ENCODE data around the gene GOLIM4. TPM values are rescaled to one million over a fixed set of nuclear protein-coding genes. Genes with fewer than 3 reads are reported as not detected.

The GOLIM4 gene
- total RNA-seq, 2 experiments from 2014 or later = 1.6 to 1.7 TPM

DNA sequence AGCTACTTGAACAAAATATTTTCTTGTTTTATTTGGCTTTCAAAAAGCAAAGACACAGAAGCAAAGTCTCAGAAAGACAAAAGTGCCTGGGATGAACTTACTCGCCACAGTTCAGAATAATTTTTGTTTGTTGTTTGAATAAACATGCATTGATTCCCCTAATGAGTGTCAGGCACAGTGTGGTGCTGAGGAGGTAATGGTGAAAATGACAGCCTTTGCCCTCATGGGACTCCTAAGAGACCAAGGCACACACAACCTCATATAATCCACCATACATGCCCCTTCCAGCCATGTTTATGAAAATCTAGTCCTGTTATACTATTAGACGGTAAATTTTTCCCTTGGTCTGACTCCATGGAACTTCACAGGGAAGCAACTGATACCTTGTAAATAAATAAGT lies 2.5 kb downstream of the GOLIM4 start:
- CTCF ChIA-PET = no interaction called here
- no peak overlapping the region for H3K27ac Mint-ChIP-seq
- H3K4me1 Mint-ChIP-seq = peaks cover 19% of the 10 kb centered on the region
- peaks cover 44% of the 10 kb centered on the region for H3K27me3 Mint-ChIP-seq
- H3K36me3 Mint-ChIP-seq (ENCODE audit: low read depth) = no peaks in the 10 kb centered on the region
- POLR2A ChIA-PET = no interaction called here
- H3K9me3 Mint-ChIP-seq = no peaks in the 10 kb centered on the region
- DNase-seq = no peak
- H3K4me3 Mint-ChIP-seq = no peak overlapping the region

DNA sequence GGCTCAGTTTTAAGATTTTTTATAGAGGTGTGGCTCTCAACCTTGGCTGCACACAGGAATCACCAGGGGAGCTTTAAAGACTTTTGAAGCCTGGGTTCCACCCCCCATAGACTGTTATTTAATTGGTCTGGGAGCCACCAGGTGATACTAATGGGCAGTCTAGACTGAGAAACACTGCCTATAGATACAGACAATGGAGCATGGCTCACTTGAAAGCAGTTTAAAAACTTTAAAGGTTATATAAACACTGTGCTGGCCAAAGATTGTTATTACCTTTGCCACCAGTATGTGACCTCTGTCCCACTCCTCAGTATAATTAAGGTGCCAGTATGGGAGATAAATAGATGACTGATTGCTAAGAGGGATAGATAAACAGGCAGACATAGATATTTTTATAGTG lies 3.8 kb downstream of the GOLIM4 start:
- ChIA-PET POLR2A (no interaction called here), CTCF (no interaction called here)
- peaks cover 20% of the 10 kb centered on the region for H3K4me1 Mint-ChIP-seq
- H3K36me3 Mint-ChIP-seq (ENCODE audit: low read depth) = no peaks in the 10 kb centered on the region
- H3K27ac Mint-ChIP-seq = no peak overlapping the region
- no peaks in the 10 kb centered on the region for H3K9me3 Mint-ChIP-seq
- H3K4me3 Mint-ChIP-seq = no peak overlapping the region
- no peak for DNase-seq
- H3K27me3 Mint-ChIP-seq = peaks cover 38% of the 10 kb centered on the region

DNA sequence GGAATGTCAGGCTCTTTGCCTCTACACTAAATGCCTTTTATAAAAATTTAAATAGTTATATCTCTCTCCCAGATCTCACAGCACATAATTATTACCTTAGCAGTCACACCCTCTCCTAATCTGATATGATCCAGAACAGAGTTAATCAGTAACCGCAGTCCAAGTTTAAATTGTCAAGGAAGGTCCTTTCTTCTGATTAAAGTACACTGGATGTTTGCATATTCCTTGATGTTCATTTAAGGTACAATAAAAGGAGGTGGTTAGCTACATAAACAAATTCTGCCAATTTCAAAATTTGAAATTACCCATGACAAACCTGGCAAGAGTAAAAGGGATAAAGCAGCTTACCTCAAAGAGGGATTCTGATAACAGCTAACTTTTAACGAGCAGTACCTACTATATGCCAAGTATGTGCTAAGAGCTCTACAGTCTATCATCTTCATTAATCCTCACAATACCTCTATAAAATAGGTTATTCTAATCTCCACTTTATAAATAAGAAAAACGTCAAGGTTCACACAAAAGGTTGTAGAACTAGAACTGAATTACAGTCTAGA lies 4.3 kb downstream of the GOLIM4 start:
- ChIA-PET POLR2A (no interaction called here), CTCF (no interaction called here)
- no peak for DNase-seq
- Mint-ChIP-seq H3K27me3 (peaks cover 33% of the 10 kb centered on the region), H3K4me3 (no peak overlapping the region), H3K9me3 (no peaks in the 10 kb centered on the region), H3K27ac (no peak overlapping the region), H3K36me3 (ENCODE audit: low read depth) (no peaks in the 10 kb centered on the region), H3K4me1 (peaks cover 17% of the 10 kb centered on the region)

DNA sequence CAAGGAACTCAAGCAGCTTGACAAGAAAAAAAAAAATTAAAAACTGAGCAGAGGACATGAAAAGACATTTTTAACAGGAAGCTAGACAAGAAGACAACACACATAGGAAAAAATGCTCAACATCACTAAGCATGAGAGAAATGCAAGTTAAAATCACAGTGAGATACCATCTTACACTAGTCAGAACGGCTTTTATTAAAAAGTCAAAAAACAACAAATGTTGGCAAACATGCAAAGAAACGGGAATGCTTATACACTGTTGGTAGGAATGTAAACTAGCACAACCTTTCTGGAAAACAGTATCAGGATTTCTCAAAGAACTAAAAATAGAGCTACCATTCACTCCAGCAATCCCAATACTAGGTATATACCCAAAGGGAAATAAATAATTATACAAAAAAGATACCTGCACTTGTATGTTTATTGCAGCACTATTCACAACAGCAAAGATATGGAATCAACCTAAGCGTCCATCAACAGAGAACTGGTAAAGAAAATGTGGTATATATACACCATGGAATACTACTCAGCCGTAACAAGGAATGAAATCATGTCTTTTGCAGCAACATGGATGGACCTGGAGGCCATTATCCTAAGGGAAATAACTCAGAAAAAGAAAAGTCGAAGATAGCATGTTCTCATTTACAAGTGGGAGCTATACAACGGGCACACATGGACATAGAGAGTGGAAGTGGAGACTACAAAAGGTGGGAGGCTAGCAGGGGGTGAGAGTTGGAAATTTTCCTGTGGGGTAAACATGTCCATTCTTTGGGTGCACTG lies 5.2 kb downstream of the GOLIM4 start:
- CTCF ChIA-PET = interaction anchor here (0.9 kb wide), 1 partner anchor 76 kb away, joined by 3 read pairs; no protein-coding TSS in a partner anchor
- DNase-seq = no peak
- H3K9me3 Mint-ChIP-seq = no peaks in the 10 kb centered on the region

DNA sequence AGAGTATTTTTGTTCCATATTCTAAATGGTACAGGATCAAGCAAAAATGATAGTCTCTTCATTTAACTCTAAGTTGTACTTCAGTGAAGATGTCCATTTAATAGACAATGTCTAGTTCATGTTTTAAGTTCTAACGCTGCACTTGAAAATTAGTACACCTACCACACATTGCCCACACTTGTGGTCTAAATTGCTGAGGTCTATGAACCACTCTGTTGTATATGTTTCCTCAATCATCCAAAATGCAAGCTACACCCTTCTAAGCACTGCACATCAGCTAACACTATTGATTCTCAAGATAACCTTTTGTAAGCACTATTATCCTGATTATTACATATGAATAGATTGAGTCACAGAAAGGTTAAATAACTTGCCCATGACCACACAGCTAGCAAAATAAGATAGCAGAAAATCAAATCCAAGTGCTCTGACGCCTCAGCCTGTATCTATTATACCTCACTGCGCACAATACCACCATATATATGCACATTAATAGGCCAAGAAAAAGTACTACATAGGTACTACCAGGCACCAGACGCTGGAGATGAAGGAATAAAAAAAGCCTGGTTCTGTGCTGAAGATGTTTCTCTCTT lies 6.4 kb downstream of the GOLIM4 start:
- Mint-ChIP-seq H3K9me3 (no peaks in the 10 kb centered on the region), H3K4me1 (peaks cover 6% of the 10 kb centered on the region), H3K4me3 (no peak overlapping the region), H3K27ac (no peak overlapping the region), H3K27me3 (peaks cover 21% of the 10 kb centered on the region), H3K36me3 (ENCODE audit: low read depth) (no peaks in the 10 kb centered on the region)
- ChIA-PET POLR2A (no interaction called here), CTCF (no interaction called here)
- no peak for DNase-seq

More for the DNA sequence above, 5.2 kb downstream of the GOLIM4 start:
- H3K4me1 Mint-ChIP-seq = peaks cover 13% of the 10 kb centered on the region
- H3K4me3 Mint-ChIP-seq = no peak overlapping the region
- H3K27ac Mint-ChIP-seq = no peak overlapping the region
- H3K36me3 Mint-ChIP-seq (ENCODE audit: low read depth) = no peaks in the 10 kb centered on the region
- peaks cover 29% of the 10 kb centered on the region for H3K27me3 Mint-ChIP-seq
- POLR2A ChIA-PET = no interaction called here

DNA sequence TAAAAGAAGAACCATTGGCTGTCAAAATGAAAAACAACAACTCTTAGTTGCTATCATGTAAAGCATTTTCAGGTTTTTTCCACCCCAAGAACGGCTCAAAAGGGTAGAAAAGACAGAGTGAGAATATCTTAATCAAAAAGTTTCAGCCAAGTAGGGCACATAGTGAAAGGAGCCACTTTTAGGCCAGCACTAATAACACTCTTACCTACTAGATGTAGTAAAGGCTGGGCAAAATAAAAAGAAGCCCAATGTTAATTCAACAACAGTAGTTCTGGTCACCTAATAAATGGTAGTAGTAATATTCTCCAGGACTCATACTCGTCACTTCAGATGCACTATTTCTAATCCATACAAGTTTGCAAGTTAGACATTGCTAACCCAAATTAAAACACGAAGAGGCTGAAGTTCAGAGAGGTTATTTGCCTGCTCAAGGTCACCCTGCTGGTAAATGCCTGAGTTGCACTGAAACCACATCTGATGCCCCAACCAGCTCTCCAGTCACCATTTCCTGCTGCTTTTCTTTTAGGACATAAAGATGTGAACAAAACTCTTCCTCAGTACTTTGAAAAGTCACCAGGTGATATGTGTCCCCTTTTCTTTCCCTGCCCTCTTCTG lies 7.5 kb downstream of the GOLIM4 start:
- Mint-ChIP-seq H3K4me1 (peaks cover 6% of the 10 kb centered on the region), H3K27me3 (peaks cover 14% of the 10 kb centered on the region), H3K4me3 (no peak overlapping the region), H3K27ac (no peak overlapping the region), H3K36me3 (ENCODE audit: low read depth) (no peaks in the 10 kb centered on the region), H3K9me3 (no peaks in the 10 kb centered on the region)
- ChIA-PET CTCF (no interaction called here), POLR2A (no interaction called here)
- peak; percentile 9 for DNase-seq

DNA sequence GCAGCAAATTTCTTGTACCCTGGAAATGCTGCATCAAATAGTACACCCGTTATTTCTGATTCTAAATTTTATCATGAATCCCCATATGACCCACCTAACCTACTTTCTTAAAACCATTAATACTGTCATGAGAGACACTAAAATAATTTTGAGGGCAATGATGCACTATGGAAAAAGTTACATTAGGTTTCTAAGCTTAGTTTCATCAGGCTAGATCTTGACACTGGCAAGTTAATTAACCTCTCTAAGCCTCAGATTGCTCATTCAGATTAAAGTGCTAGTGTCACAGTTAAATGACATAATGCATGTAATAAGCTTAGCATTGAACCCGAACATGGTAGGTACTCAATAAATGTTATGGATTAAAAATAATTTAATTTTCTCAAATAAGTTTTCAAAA lies 8.2 kb downstream of the GOLIM4 start:
- H3K27me3 Mint-ChIP-seq = peaks cover 8% of the 10 kb centered on the region
- H3K27ac Mint-ChIP-seq = no peak overlapping the region
- H3K9me3 Mint-ChIP-seq = no peaks in the 10 kb centered on the region
- peaks cover 6% of the 10 kb centered on the region for H3K4me1 Mint-ChIP-seq
- H3K36me3 Mint-ChIP-seq (ENCODE audit: low read depth) = no peaks in the 10 kb centered on the region
- DNase-seq = no peak
- POLR2A ChIA-PET = no interaction called here
- H3K4me3 Mint-ChIP-seq = no peak overlapping the region
- CTCF ChIA-PET = no interaction called here

DNA sequence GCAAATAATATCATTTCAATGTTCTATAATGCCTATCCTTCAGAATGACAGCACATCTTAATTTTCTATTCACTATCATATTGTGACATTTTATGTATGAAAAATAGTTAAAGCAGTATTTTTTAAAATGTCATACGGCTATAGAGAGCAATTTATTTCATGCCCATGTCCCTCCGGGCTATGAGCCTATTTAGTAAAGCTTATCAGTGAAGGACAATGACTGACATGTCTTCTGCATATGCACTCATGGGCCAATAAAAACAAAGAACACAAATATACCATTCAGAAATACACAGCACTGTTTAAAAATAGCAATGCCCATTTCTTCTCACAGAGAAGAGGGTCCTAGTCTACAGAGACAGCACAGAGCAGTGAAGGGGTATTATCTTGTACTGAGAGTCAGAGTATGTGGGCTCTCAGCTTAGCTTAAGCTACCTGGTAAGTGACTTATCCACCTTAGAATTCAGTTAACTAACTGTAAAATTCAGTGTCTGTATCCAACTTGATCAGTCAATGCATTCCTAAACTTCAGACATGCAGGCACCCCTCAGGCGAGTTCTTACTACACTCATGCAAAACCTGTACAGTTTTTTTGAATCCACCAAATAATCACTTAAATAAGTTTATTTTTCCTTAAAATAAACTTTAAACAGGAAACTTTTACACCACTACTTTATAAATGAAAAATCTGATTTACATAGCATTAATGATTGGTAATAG lies 9.0 kb downstream of the GOLIM4 start:
- H3K36me3 Mint-ChIP-seq (ENCODE audit: low read depth) = no peaks in the 10 kb centered on the region
- H3K27ac Mint-ChIP-seq = no peak overlapping the region
- no peaks in the 10 kb centered on the region for H3K9me3 Mint-ChIP-seq
- H3K27me3 Mint-ChIP-seq = peaks cover 2% of the 10 kb centered on the region
- POLR2A ChIA-PET = no interaction called here
- H3K4me3 Mint-ChIP-seq = no peak overlapping the region
- no peak for DNase-seq
- H3K4me1 Mint-ChIP-seq = peaks cover 6% of the 10 kb centered on the region
- CTCF ChIA-PET = no interaction called here

DNA sequence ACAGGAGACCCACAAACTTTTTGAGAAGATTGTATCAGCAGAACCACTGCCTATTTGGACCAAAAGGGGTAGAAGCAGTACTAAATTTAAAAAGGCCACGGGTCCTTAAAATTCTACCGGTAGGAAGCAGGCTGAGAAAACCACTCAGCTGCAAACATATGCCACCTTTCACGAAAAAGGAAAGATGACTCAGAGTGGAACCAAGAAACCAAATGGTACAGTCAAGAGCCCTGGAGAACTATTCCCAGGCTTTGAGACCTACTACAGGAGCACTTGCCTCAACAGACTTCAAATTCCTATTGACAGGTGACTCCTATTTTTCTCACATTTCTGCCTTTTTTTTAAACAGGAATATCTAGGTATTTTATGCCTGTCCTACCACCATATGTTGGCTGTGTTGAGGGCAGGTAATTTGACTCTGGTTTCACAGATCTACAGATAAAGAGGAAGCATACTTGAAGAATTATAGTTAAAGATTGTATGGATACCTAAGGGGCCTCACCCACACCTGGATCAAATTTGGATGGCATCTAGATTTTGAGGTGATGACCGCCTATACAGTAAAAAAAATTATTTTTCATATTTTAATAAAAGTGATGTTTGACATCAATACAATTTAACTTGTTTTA lies 10.1 kb downstream of the GOLIM4 start:
- H3K4me1 Mint-ChIP-seq = peaks cover 6% of the 10 kb centered on the region
- no peak for DNase-seq
- no peaks in the 10 kb centered on the region for H3K36me3 Mint-ChIP-seq (ENCODE audit: low read depth)
- no peaks in the 10 kb centered on the region for H3K9me3 Mint-ChIP-seq
- ChIA-PET POLR2A (no interaction called here), CTCF (no interaction called here)
- H3K4me3 Mint-ChIP-seq = no peak overlapping the region
- no peak overlapping the region for H3K27ac Mint-ChIP-seq
- H3K27me3 Mint-ChIP-seq = peaks cover 7% of the 10 kb centered on the region

DNA sequence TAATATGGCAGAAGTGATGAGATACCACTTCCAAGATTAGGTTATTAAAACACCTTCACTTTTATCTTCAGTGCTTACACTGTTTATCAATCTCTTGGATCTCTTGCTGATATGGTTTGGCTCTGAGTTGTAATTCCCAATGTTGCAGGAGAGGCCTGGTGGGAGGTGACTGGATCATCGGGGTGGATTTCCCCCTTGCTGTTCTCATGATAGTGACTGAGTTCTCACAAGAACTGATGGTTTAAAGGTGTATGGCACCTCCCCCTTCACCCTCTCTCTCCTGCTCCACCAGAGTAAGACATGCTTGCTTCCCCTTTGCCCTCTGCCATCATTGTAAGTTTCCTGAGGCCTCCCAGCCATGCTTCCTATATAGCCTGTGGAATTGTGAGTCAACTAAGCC lies 11.8 kb downstream of the GOLIM4 start:
- DNase-seq = no peak
- ChIA-PET POLR2A (no interaction called here), CTCF (no interaction called here)
- Mint-ChIP-seq H3K9me3 (no peaks in the 10 kb centered on the region), H3K27me3 (peaks cover 7% of the 10 kb centered on the region), H3K27ac (no peak overlapping the region), H3K36me3 (ENCODE audit: low read depth) (no peaks in the 10 kb centered on the region), H3K4me1 (peaks cover 6% of the 10 kb centered on the region), H3K4me3 (no peak overlapping the region)

DNA sequence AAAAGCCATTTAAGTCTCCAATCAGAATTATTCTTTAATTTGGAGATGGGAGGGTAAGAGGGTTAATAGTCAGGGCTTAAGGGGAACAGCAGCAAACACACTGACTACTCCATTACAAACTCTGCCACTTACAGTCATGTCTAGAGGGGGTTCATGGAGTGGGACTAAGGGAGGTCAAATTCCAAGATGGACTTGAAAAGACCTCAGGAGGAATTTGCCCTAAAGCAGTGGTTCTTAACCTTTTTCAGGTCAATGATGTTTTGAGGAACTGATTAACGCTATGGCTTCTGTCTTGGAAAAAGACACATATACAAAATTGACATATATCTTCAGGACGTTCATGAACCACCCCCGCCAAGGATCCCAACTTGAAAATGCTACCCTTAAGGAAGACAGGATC lies 13.9 kb downstream of the GOLIM4 start:
- Mint-ChIP-seq H3K4me3 (no peak overlapping the region), H3K4me1 (no peaks in the 10 kb centered on the region), H3K27me3 (peaks cover 5% of the 10 kb centered on the region), H3K36me3 (ENCODE audit: low read depth) (no peaks in the 10 kb centered on the region), H3K9me3 (no peaks in the 10 kb centered on the region), H3K27ac (no peak overlapping the region)
- CTCF ChIA-PET = no interaction called here
- no peak for DNase-seq
- POLR2A ChIA-PET = no interaction called here

DNA sequence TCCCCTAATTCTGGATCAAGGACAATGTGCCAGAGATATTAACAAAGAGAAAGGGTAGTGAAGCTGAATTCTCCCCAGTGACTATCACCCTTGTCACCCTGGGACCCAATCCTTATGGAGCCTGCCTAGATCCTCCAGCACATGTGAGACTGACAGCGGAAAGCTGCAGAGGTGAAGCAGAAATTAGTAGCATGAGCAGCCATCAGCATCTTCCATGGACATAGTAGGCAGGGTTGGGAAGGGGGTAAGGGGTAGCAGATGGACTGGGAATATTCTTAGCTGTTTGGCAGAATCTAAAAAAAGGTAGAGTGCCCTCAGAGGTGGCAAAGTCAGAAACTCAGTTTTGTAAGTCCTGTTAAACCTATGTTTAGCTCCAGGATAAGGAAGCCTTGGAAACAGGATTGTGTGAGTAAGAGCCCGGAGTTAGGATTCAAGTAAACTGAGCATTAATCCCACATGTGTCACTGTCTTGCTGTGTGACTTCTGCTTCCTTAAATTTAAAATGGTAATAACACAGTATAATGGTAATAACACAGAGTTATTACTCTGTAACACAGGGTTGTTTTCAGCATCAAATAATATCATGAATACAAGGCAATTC lies 14.5 kb downstream of the GOLIM4 start:
- H3K27me3 Mint-ChIP-seq = peaks cover 5% of the 10 kb centered on the region
- DNase-seq = no peak
- ChIA-PET CTCF (no interaction called here), POLR2A (no interaction called here)
- no peak overlapping the region for H3K27ac Mint-ChIP-seq
- no peak overlapping the region for H3K4me3 Mint-ChIP-seq
- no peaks in the 10 kb centered on the region for H3K36me3 Mint-ChIP-seq (ENCODE audit: low read depth)
- H3K9me3 Mint-ChIP-seq = no peaks in the 10 kb centered on the region
- no peaks in the 10 kb centered on the region for H3K4me1 Mint-ChIP-seq

All from activated CD4-positive, alpha-beta T cell treated with anti-CD3 and anti-CD28 coated beads, Interleukin-2, amount 10 ng/mL, durations not matched to agents 7 days and 5 days (primary cell).